Measurements from ENCODE around the gene DFFB. TPM values are rescaled to one million over a fixed set of nuclear protein-coding genes. Genes with fewer than 3 reads are reported as not detected.
A peak's percentile ranks its signal among the peaks of the same experiment; 100 is the strongest.

Gene DFFB
- polyA plus RNA-seq, 1 experiment: 6.1 TPM

- Histone ChIP-seq H3K27me3 (ENCODE audit: control insufficient read depth, insufficient read depth, low read length) (no peaks in the 10 kb centered on the region), H3K36me3 (ENCODE audit: control insufficient read depth, insufficient read depth, low read length) (no peaks in the 10 kb centered on the region), H3K4me3 (ENCODE audit: low read depth, low read length) (peak overlapping the region; percentile 54)
- no peak for DNase-seq (ENCODE audit: low read depth)
- ChIA-PET CTCF (interaction anchor here (0.8 kb wide), 1 partner anchor 15 kb away, joined by 3 read pairs; no protein-coding TSS in a partner anchor), POLR2A (no interaction called here)
- TF ChIP-seq CTCF (IDR thresholded peaks at IDR 0.05; ENCODE audit: insufficient read depth, low read depth, low read length): no peak
Observed at GRCh38 chr1:3857791-3858129, 484 bp downstream of the DFFB start.

GRCh38 chr1:3858231-3858981 is 1.1 kb downstream of the DFFB start:
- peak; percentile 47 for TF ChIP-seq CTCF (IDR thresholded peaks at IDR 0.05; ENCODE audit: insufficient read depth, low read depth, low read length)
- CTCF ChIA-PET: interaction anchor here (0.8 kb wide), 1 partner anchor 56 kb away, joined by 3 read pairs; no protein-coding TSS in a partner anchor
- Histone ChIP-seq H3K4me3 (ENCODE audit: low read depth, low read length) (peak overlapping the region; percentile 54), H3K36me3 (ENCODE audit: control insufficient read depth, insufficient read depth, low read length) (no peaks in the 10 kb centered on the region), H3K27me3 (ENCODE audit: control insufficient read depth, insufficient read depth, low read length) (no peaks in the 10 kb centered on the region)
- POLR2A ChIA-PET: no interaction called here
- no peak for DNase-seq (ENCODE audit: low read depth)

GRCh38 chr1:3863231-3863935 is 6.1 kb downstream of the DFFB start:
- peaks cover 7% of the 10 kb centered on the region for H3K36me3 ChIP-seq (ENCODE audit: control insufficient read depth, insufficient read depth, low read length)
- no peaks in the 10 kb centered on the region for H3K27me3 ChIP-seq (ENCODE audit: control insufficient read depth, insufficient read depth, low read length)
- no peak for TF ChIP-seq CTCF (IDR thresholded peaks at IDR 0.05; ENCODE audit: insufficient read depth, low read depth, low read length)
- no peak for DNase-seq (ENCODE audit: low read depth)
- POLR2A ChIA-PET: no interaction called here
- CTCF ChIA-PET: no interaction called here
- H3K4me3 ChIP-seq (ENCODE audit: low read depth, low read length): no peak overlapping the region

GRCh38 chr1:3864884-3865283 is 7.6 kb downstream of the DFFB start:
- DNase-seq (ENCODE audit: low read depth): no peak
- ChIA-PET POLR2A (no interaction called here), CTCF (no interaction called here)
- Histone ChIP-seq H3K36me3 (ENCODE audit: control insufficient read depth, insufficient read depth, low read length) (peaks cover 11% of the 10 kb centered on the region), H3K27me3 (ENCODE audit: control insufficient read depth, insufficient read depth, low read length) (no peaks in the 10 kb centered on the region), H3K4me3 (ENCODE audit: low read depth, low read length) (no peak overlapping the region)
- TF ChIP-seq CTCF (IDR thresholded peaks at IDR 0.05; ENCODE audit: insufficient read depth, low read depth, low read length): no peak

GRCh38 chr1:3865606-3866160 is 8.4 kb downstream of the DFFB start:
- TF ChIP-seq CTCF (IDR thresholded peaks at IDR 0.05; ENCODE audit: insufficient read depth, low read depth, low read length): no peak
- no peak for DNase-seq (ENCODE audit: low read depth)
- Histone ChIP-seq H3K27me3 (ENCODE audit: control insufficient read depth, insufficient read depth, low read length) (no peaks in the 10 kb centered on the region), H3K4me3 (ENCODE audit: low read depth, low read length) (no peak overlapping the region), H3K36me3 (ENCODE audit: control insufficient read depth, insufficient read depth, low read length) (peaks cover 17% of the 10 kb centered on the region)
- CTCF ChIA-PET: no interaction called here
- POLR2A ChIA-PET: no interaction called here

Measured in BJ (cell line).